Neutrophil (primary cell): ENCODE results near the gene PSMB7.
A peak's percentile ranks its signal among the peaks of the same experiment; 100 is the strongest.

Experiments
- H3K27ac ChIP-seq: fragments of 200-600 bp; sonication (generic); 2 replicates; pipeline ENCODE4 v1.5.1; 2016; ENCODE audit warnings: mild to moderate bottlenecking, moderate library complexity
- H3K27me3 ChIP-seq: fragments of 200-600 bp; sonication (generic); 2 replicates; pipeline ENCODE4 v1.6.0; 2016; ENCODE audit warnings: mild to moderate bottlenecking
- H3K36me3 ChIP-seq: fragments of 200-600 bp; sonication (generic); 2 replicates; pipeline ENCODE4 v1.5.1; 2017
- H3K4me1 ChIP-seq, 2 experiments: fragments of 200-600 bp in 1 of 2; sonication (generic) in 1 of 2; 1 replicate in 1 of 2; 2 replicates in 1 of 2; pipeline versions ENCODE4 v1.5.1 to v1.6.1; 2013 to 2016; ENCODE audit warnings: low read depth in 1 of 2, low read length in 1 of 2, mild to moderate bottlenecking in 1 of 2, moderate library complexity in 1 of 2; ENCODE audit not compliant: control insufficient read depth in 1 of 2, insufficient read depth in 1 of 2
- H3K4me3 ChIP-seq, 2 experiments: fragments of 200-600 bp in 1 of 2; sonication (generic) in 1 of 2; 1 replicate in 1 of 2; 2 replicates in 1 of 2; pipeline ENCODE4 v1.5.1; 2013 to 2016; ENCODE audit warnings: low read depth in 1 of 2, low read length in 1 of 2, mild to moderate bottlenecking in 1 of 2, moderate library complexity in 1 of 2
- H3K9me3 ChIP-seq: fragments of 200-600 bp; sonication (generic); 2 replicates; pipeline ENCODE4 v1.5.1; 2016
- CTCF ChIP-seq: fragments of 200-600 bp; sonication (generic); IDR thresholded peaks from 2 replicates; pipeline ENCODE4 v1.5.1; 2016; ENCODE audit warnings: antibody characterized with exemption

Gene PSMB7

DNA sequence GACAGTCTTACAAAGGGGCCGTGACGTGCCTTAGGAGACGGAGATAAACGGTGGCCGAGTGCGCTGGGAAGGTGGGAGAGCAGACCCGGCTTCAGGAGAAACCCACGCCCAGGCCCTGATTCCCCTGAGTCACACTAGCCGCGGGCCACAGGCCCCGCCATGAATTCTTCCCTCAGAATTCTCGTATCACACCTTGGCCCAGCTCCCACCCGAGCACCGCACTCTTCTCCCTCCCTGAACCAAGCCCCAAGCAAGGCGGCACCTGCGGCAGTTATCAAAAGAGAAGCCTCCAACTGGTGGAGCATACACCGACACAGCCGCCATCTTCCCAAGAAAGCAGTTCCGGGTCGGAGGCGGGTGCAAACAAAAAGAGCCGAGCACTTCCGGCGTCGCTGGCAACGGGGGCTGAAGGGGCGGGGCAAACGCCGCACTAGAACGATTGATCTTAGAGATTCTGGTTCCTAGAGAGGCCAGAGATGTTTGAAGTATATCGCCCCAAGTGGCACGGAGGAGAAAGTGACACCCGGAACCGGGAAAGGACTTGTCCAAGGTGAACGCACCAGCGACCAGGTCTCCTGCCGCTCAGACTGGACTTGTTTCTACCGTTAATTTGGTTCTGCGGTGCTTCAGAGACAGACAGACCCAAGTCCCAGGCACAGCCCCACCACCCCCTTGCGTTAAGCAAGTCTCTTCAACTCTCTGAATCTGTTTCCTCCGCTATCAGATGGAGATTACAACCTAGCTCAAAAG, at the start of gene PSMB7:
PSMB7 (minus strand) TSS at position 341 of the 750 bp plus-strand sequence; CDS start at position 324, 17 bp downstream.
- Histone ChIP-seq H3K27me3 (no peaks in the 10 kb centered on the region), H3K4me3 (peak within 1 kb of the TSS; percentile 70 to 77), H3K4me1 (peaks cover 12 to 20% of the 10 kb centered on the region in 2 experiments), H3K9me3 (no peaks in the 10 kb centered on the region), H3K27ac (peak within 1 kb of the TSS; percentile 66), H3K36me3 (peaks cover 35% of the 10 kb centered on the region)
- peak; percentile 95 for TF ChIP-seq CTCF

DNA sequence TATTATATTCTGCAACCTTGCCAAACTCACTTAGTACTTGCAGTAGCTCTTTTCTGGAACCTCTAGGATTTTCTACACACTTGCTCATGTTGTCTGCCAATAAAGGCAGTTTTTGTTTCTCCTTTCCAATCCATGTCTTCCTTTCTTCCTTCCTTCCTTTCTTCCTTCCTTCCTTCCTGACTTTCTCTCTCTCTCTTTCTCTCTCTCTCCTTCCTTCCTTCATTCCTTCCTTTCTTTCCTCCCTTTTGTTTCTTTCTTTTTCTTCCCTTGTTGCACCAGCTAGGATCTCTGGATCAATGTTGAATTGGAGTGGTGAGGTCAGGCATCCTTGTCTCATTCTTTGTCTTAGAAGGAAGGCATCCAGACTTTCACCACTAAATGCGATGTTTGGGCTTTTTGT, 47.5 kb upstream of the PSMB7 start:
- Histone ChIP-seq H3K4me1 (no peaks in the 10 kb centered on the region), H3K9me3 (no peaks in the 10 kb centered on the region), H3K27ac (no peak overlapping the region), H3K27me3 (peaks cover 25% of the 10 kb centered on the region), H3K4me3 (no peak overlapping the region), H3K36me3 (no peaks in the 10 kb centered on the region)
- TF ChIP-seq CTCF, result no peak

GRCh38 chr9:124458441-124458840, 43.2 kb upstream of the PSMB7 start:
- Histone ChIP-seq H3K4me3 (no peak overlapping the region), H3K36me3 (no peaks in the 10 kb centered on the region), H3K4me1 (peaks cover 0 to 2% of the 10 kb centered on the region in 2 experiments), H3K27ac (no peak overlapping the region), H3K27me3 (peaks cover 36% of the 10 kb centered on the region), H3K9me3 (no peaks in the 10 kb centered on the region)
- TF ChIP-seq CTCF, result no peak

DNA sequence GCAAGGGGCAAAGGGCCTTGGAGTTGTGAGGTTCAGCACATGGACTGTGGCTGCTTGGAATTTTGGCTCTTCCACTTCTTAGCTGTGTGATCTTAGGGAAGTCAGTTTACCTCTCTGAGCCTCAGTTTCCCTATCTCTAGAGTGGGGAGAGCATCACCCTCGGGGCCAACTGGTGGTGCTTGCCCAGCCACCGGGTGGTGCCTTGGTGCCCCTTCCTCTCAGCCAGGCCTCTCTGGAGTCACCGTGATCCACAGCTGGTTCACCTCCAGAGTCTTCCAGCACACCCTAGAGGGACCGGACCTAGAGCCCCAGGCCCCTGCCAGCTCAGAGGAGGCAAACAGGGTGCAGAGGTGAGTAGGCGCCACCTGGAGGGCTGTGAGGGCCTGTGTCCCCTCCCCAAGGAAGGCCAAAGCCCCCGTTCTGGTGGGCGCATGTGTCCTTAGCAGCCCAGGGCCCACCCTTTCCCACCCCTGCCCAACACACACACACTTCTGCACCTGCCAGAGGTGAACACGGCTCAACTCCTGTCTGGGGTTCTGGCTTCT, 42.7 kb upstream of the PSMB7 start:
- H3K4me3 ChIP-seq, result no peak overlapping the region
- peaks cover 36% of the 10 kb centered on the region for H3K27me3 ChIP-seq
- H3K27ac ChIP-seq, result no peak overlapping the region
- H3K9me3 ChIP-seq, result no peaks in the 10 kb centered on the region
- H3K4me1 ChIP-seq, result peaks cover 0 to 4% of the 10 kb centered on the region in 2 experiments
- no peaks in the 10 kb centered on the region for H3K36me3 ChIP-seq
- TF ChIP-seq CTCF, result no peak

- no peaks in the 10 kb centered on the region for H3K36me3 ChIP-seq
- TF ChIP-seq CTCF, result no peak
- H3K27me3 ChIP-seq, result peaks cover 37% of the 10 kb centered on the region
- H3K4me3 ChIP-seq, result no peak overlapping the region
- no peaks in the 10 kb centered on the region for H3K9me3 ChIP-seq
- H3K4me1 ChIP-seq, result peaks cover 0 to 4% of the 10 kb centered on the region in 2 experiments
- no peak overlapping the region for H3K27ac ChIP-seq
Observed at GRCh38 chr9:124457079-124457886, 42.0 kb upstream of the PSMB7 start.
